SK-N-SH treated with all-trans-retinoic acid at 6 μM for 48 hours (cell line): ENCODE data around the gene TXNRD2.
A peak's percentile ranks its signal among the peaks of the same experiment; 100 is the strongest.

Experiments
- ATAC-seq: fragments of 200-7000 bp; cut with Tn5 transposase; 3 replicates; pipeline ENCODE4 v1.9.1; 2020; ENCODE audit warnings: mild to moderate bottlenecking, moderate library complexity
- ARNTL ChIP-seq: fragments of 450-650 bp; formaldehyde crosslinking; IDR thresholded peaks from 2 replicates; pipeline ENCODE4 v1.5.0; 2020; ENCODE audit warnings: low read depth, mild to moderate bottlenecking, moderate library complexity, borderline replicate concordance
- BACH2 ChIP-seq: fragments of 250-450 bp; sonication (Bioruptor Pico); IDR thresholded peaks from 2 replicates; pipeline ENCODE4 v1.9.0; 2021; ENCODE audit warnings: mild to moderate bottlenecking, borderline replicate concordance
- CSDC2 ChIP-seq: fragments of 250-450 bp; sonication (Bioruptor Pico); IDR thresholded peaks from 2 replicates; pipeline ENCODE4 v1.5.0; 2020; ENCODE audit warnings: mild to moderate bottlenecking, moderate library complexity
- ESRRG ChIP-seq: fragments of 250-450 bp; sonication (Bioruptor Pico); IDR thresholded peaks from 2 replicates; pipeline ENCODE4 v1.6.1; 2021; ENCODE audit warnings: mild to moderate bottlenecking
- GLIS3 ChIP-seq: fragments of 250-450 bp; sonication (Bioruptor Pico); IDR thresholded peaks from 2 replicates; pipeline ENCODE4 v1.5.0; 2020; ENCODE audit warnings: mild to moderate bottlenecking, moderate library complexity
- ISL1 ChIP-seq: fragments of 250-450 bp; sonication (Bioruptor Pico); IDR thresholded peaks from 2 replicates; pipeline ENCODE4 v2.1.2; 2022; ENCODE audit warnings: mild to moderate bottlenecking, moderate library complexity
- OSR1 ChIP-seq: fragments of 250-450 bp; sonication (Bioruptor Pico); IDR thresholded peaks from 2 replicates; pipeline ENCODE4 v1.8.0; 2022; ENCODE audit warnings: moderate library complexity, mild to moderate bottlenecking, inconsistent platforms
- PPARA ChIP-seq: fragments of 250-450 bp; sonication (Bioruptor Pico); IDR thresholded peaks from 2 replicates; pipeline ENCODE4 v1.5.0; 2020; ENCODE audit warnings: mild to moderate bottlenecking, borderline replicate concordance
- SNAI2 ChIP-seq: fragments of 250-450 bp; sonication (Bioruptor Pico); IDR thresholded peaks from 2 replicates; pipeline ENCODE4 v1.5.0; 2020; ENCODE audit warnings: mild to moderate bottlenecking, moderate library complexity
- TCF4 ChIP-seq: fragments of 250-450 bp; sonication (Bioruptor Pico); IDR thresholded peaks from 2 replicates; pipeline ENCODE4 v1.8.0; 2021; ENCODE audit warnings: mild to moderate bottlenecking, moderate library complexity, borderline replicate concordance
- TOX ChIP-seq: fragments of 250-450 bp; sonication (Bioruptor Pico); IDR thresholded peaks from 2 replicates; pipeline ENCODE4 v1.8.0; 2021; ENCODE audit warnings: mild to moderate bottlenecking, moderate library complexity, borderline replicate concordance
- ZC3H10 ChIP-seq: fragments of 250-450 bp; sonication (Bioruptor Pico); IDR thresholded peaks from 2 replicates; pipeline ENCODE4 v1.5.1; 2021; ENCODE audit warnings: mild to moderate bottlenecking, moderate library complexity
- ZFP3 ChIP-seq: fragments of 250-450 bp; sonication (Bioruptor Pico); IDR thresholded peaks from 2 replicates; pipeline ENCODE4 v1.5.0; 2020; ENCODE audit warnings: mild to moderate bottlenecking, moderate library complexity
- ZFP30 ChIP-seq: fragments of 450-650 bp; formaldehyde crosslinking; IDR thresholded peaks from 2 replicates; pipeline ENCODE4 v1.5.0; 2022; ENCODE audit warnings: mild to moderate bottlenecking, moderate library complexity
- ZNF565 ChIP-seq: fragments of 450-650 bp; formaldehyde crosslinking; conservative IDR thresholded peaks from 2 replicates; pipeline ENCODE4 v1.5.0; 2020; ENCODE audit warnings: low read depth, mild to moderate bottlenecking, moderate library complexity
- ZNF70 ChIP-seq: fragments of 450-650 bp; formaldehyde crosslinking; IDR thresholded peaks from 2 replicates; pipeline ENCODE4 v1.5.0; 2020; ENCODE audit warnings: mild to moderate bottlenecking, moderate library complexity
- ZNF8 ChIP-seq: fragments of 450-650 bp; formaldehyde crosslinking; IDR thresholded peaks from 2 replicates; pipeline ENCODE4 v1.5.0; 2020; ENCODE audit warnings: mild to moderate bottlenecking, moderate library complexity
- TF ChIP-seq, protein P1 (sequence below): fragments of 250-450 bp; sonication (Bioruptor Pico); IDR thresholded peaks from 2 replicates; pipeline ENCODE4 v1.8.0; 2020; ENCODE audit warnings: mild to moderate bottlenecking, moderate library complexity, borderline replicate concordance
- TF ChIP-seq, protein P2 (sequence below): fragments of 250-450 bp; sonication (Bioruptor Pico); IDR thresholded peaks from 2 replicates; pipeline ENCODE4 v1.5.1; 2020; ENCODE audit warnings: low read depth, mild to moderate bottlenecking, moderate library complexity
- TF ChIP-seq, protein P3 (sequence below): fragments of 250-450 bp; sonication (Bioruptor Pico); IDR thresholded peaks from 2 replicates; pipeline ENCODE4 v1.8.0; 2021; ENCODE audit warnings: low read depth, mild to moderate bottlenecking, moderate library complexity, borderline replicate concordance
- TF ChIP-seq, protein P4 (sequence below): fragments of 250-450 bp; sonication (Bioruptor Pico); IDR thresholded peaks from 2 replicates; pipeline ENCODE4 v1.5.1; 2021; ENCODE audit warnings: mild to moderate bottlenecking, moderate library complexity
- TF ChIP-seq, protein P5 (sequence below): fragments of 250-450 bp; sonication (Bioruptor Pico); IDR thresholded peaks from 2 replicates; pipeline ENCODE4 v1.5.0; 2020; ENCODE audit warnings: mild to moderate bottlenecking, moderate library complexity

The TXNRD2 gene

GRCh38 chr22:19845054-19845722 lies 96.4 kb downstream of the TXNRD2 start (continued):
- TF ChIP-seq TCF4 (CRISPR knock-in tag) = no peak
- TF ChIP-seq CSDC2 = no peak
- no peak for TF ChIP-seq TOX (CRISPR knock-in tag)
- TF ChIP-seq BACH2 (CRISPR knock-in tag) = no peak

DNA sequence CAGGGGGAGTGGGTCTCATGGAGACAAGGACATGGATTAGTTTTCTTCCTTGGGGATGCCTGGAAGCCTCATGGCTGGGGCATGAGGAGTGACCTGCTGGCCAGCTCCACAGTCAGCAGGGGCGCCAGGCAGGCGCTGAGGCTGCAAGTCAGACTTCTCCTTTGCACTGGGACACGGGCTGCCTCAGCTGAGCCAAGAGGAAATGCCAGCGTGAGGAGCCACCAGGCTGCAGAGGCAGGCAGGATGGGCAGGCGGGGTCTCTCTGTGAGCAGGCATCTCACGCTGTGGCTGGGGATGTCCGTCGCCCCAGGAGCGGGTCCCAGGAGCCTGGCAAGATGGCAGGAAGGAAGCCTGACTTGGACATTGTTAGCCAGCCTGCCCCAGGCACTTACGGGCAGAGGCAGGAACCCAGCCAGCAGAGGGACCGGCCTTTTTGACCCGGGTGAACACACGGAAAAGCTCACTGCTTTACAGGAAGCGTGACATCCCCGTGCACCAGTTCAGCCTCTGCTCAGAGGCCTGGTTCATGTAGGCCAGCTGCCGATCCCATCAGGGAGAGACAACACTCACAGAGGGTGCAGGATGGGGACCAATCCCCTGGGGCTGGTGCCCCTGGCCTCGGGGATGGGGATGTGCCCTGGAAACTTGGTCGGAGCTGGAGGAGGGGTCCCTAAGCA lies 97.1 kb downstream of the TXNRD2 start:
- no peak for TF ChIP-seq ZNF565 (CRISPR knock-in tag)
- TF ChIP-seq PPARA (CRISPR knock-in tag) = no peak
- no peak for TF ChIP-seq ZC3H10 (CRISPR knock-in tag)
- TF ChIP-seq BACH2 (CRISPR knock-in tag) = no peak
- no peak for TF ChIP-seq OSR1 (CRISPR knock-in tag)
- no peak for TF ChIP-seq ZFP3
- TF ChIP-seq, protein P1, sequence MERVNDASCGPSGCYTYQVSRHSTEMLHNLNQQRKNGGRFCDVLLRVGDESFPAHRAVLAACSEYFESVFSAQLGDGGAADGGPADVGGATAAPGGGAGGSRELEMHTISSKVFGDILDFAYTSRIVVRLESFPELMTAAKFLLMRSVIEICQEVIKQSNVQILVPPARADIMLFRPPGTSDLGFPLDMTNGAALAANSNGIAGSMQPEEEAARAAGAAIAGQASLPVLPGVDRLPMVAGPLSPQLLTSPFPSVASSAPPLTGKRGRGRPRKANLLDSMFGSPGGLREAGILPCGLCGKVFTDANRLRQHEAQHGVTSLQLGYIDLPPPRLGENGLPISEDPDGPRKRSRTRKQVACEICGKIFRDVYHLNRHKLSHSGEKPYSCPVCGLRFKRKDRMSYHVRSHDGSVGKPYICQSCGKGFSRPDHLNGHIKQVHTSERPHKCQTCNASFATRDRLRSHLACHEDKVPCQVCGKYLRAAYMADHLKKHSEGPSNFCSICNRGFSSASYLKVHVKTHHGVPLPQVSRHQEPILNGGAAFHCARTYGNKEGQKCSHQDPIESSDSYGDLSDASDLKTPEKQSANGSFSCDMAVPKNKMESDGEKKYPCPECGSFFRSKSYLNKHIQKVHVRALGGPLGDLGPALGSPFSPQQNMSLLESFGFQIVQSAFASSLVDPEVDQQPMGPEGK = no peak
- peak; percentile 90 for ATAC-seq

- TF ChIP-seq ESRRG (no peak), TOX (CRISPR knock-in tag) (no peak), BACH2 (CRISPR knock-in tag) (no peak), GLIS3 (CRISPR knock-in tag) (no peak), PPARA (CRISPR knock-in tag) (no peak), ISL1 (CRISPR knock-in tag) (no peak), CSDC2 (no peak), ZNF565 (CRISPR knock-in tag) (no peak), TCF4 (CRISPR knock-in tag) (no peak), ZFP30 (CRISPR knock-in tag) (no peak), ARNTL (CRISPR knock-in tag) (no peak), ZNF8 (no peak), SNAI2 (CRISPR knock-in tag) (no peak)
- TF ChIP-seq, protein P2, sequence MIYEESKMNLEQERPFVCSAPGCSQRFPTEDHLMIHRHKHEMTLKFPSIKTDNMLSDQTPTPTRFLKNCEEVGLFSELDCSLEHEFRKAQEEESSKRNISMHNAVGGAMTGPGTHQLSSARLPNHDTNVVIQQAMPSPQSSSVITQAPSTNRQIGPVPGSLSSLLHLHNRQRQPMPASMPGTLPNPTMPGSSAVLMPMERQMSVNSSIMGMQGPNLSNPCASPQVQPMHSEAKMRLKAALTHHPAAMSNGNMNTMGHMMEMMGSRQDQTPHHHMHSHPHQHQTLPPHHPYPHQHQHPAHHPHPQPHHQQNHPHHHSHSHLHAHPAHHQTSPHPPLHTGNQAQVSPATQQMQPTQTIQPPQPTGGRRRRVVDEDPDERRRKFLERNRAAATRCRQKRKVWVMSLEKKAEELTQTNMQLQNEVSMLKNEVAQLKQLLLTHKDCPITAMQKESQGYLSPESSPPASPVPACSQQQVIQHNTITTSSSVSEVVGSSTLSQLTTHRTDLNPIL (CRISPR knock-in tag) = no peak
- TF ChIP-seq, protein P1 = no peak
- TF ChIP-seq, protein P3, sequence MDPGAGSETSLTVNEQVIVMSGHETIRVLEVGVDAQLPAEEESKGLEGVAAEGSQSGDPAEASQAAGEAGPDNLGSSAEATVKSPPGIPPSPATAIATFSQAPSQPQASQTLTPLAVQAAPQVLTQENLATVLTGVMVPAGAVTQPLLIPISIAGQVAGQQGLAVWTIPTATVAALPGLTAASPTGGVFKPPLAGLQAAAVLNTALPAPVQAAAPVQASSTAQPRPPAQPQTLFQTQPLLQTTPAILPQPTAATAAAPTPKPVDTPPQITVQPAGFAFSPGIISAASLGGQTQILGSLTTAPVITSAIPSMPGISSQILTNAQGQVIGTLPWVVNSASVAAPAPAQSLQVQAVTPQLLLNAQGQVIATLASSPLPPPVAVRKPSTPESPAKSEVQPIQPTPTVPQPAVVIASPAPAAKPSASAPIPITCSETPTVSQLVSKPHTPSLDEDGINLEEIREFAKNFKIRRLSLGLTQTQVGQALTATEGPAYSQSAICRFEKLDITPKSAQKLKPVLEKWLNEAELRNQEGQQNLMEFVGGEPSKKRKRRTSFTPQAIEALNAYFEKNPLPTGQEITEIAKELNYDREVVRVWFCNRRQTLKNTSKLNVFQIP (CRISPR knock-in tag) = no peak
- ATAC-seq = peak; percentile 4
Measured at GRCh38 chr22:19843857-19844376, 97.7 kb downstream of the TXNRD2 start.

DNA sequence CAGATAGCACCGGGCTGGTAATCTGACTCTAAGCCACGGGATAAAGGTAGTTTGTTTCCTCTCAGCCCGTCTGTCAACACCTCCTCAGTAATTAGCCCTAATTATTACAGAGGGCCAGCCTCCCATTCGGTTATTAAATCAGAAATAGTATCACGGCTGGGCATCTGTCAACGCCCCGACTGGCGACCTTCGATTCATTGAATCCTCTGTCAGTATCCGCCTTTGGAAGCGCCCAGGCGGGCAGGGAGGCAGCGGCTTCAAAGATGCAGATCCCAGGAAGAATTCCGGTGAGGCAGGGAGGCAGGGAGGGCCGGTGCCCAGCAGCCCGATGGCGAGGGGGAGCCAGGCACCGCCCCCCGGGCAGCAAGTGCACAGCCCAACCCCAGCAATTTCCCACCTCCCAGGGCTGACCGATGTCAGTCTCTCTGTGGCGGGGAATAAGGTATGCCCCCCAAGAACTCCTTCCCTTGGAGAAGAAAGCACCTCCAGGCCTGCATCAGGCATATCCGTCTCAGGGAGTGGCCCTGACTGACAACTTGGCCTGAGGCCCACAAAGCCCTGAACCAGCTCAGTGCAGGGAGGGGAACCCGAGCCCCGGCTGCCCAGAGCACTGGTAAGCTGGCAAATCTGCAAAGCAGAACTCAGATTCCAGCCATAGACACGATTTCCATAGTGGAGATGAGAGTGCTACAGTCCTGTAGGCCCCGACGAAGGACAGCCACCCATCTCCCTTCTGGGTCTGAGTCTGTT lies 98.3 kb downstream of the TXNRD2 start:
- no peak; the same call in 1 of the 3 replicates for ATAC-seq
- TF ChIP-seq PPARA (CRISPR knock-in tag) (no peak), ZC3H10 (CRISPR knock-in tag) (no peak), BACH2 (CRISPR knock-in tag) (no peak), GLIS3 (CRISPR knock-in tag) (no peak), ZFP30 (CRISPR knock-in tag) (no peak), ZNF70 (CRISPR knock-in tag) (no peak), ZNF565 (CRISPR knock-in tag) (no peak)
- TF ChIP-seq, protein P4, sequence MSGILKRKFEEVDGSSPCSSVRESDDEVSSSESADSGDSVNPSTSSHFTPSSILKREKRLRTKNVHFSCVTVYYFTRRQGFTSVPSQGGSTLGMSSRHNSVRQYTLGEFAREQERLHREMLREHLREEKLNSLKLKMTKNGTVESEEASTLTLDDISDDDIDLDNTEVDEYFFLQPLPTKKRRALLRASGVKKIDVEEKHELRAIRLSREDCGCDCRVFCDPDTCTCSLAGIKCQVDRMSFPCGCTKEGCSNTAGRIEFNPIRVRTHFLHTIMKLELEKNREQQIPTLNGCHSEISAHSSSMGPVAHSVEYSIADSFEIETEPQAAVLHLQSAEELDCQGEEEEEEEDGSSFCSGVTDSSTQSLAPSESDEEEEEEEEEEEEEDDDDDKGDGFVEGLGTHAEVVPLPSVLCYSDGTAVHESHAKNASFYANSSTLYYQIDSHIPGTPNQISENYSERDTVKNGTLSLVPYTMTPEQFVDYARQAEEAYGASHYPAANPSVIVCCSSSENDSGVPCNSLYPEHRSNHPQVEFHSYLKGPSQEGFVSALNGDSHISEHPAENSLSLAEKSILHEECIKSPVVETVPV (CRISPR knock-in tag) = no peak
- TF ChIP-seq, protein P5, sequence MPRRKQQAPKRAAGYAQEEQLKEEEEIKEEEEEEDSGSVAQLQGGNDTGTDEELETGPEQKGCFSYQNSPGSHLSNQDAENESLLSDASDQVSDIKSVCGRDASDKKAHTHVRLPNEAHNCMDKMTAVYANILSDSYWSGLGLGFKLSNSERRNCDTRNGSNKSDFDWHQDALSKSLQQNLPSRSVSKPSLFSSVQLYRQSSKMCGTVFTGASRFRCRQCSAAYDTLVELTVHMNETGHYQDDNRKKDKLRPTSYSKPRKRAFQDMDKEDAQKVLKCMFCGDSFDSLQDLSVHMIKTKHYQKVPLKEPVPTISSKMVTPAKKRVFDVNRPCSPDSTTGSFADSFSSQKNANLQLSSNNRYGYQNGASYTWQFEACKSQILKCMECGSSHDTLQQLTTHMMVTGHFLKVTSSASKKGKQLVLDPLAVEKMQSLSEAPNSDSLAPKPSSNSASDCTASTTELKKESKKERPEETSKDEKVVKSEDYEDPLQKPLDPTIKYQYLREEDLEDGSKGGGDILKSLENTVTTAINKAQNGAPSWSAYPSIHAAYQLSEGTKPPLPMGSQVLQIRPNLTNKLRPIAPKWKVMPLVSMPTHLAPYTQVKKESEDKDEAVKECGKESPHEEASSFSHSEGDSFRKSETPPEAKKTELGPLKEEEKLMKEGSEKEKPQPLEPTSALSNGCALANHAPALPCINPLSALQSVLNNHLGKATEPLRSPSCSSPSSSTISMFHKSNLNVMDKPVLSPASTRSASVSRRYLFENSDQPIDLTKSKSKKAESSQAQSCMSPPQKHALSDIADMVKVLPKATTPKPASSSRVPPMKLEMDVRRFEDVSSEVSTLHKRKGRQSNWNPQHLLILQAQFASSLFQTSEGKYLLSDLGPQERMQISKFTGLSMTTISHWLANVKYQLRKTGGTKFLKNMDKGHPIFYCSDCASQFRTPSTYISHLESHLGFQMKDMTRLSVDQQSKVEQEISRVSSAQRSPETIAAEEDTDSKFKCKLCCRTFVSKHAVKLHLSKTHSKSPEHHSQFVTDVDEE (CRISPR knock-in tag) = no peak
